H1 (cell line): ENCODE data around the gene STK11IP. TPM values are rescaled to one million over a fixed set of nuclear protein-coding genes. Genes with fewer than 3 reads are reported as not detected.

ENCODE experiments used
- CTCF ChIA-PET: fragments of 300-600 bp; sonication (Branson Sonifier 250); formaldehyde crosslinking; loops from one replicate; lab custom pipeline; 2021; ENCODE audit not compliant: partially characterized antibody; lab: Charles Lee
- POLR2A ChIA-PET: fragments of 300-600 bp; sonication (Branson Sonifier 250); formaldehyde crosslinking; loops from one replicate; lab custom pipeline; 2021; ENCODE audit warnings: inconsistent platforms; ENCODE audit not compliant: partially characterized antibody; lab: Charles Lee
- DNase-seq, 2 experiments: peaks; one replicate each; pipeline versions ENCODE4 v3.0.0 to v3.0.0-alpha.2; 2010 to 2022; ENCODE audit warnings: low spot score in 2 of 2, low read depth in 1 of 2, mixed read lengths in 1 of 2
- FAIRE-seq: peaks from 2 replicates; lab custom pipeline; 2011; peaks lifted over from hg19 to GRCh38; lab: Jason Lieb, UNC
- H2AFZ ChIP-seq: 2 replicates; pipeline ENCODE4 v1.8.1; 2012; ENCODE audit warnings: low read length, inconsistent platforms
- H2AK5ac ChIP-seq: 2 replicates; pipeline ENCODE4 v1.6.1; 2013; ENCODE audit warnings: low read depth, low read length
- H2BK120ac ChIP-seq: replicated peaks from 2 replicates; pipeline ENCODE3; 2013; ENCODE audit warnings: low read depth, low read length, inconsistent platforms
- H2BK12ac ChIP-seq: 2 replicates; pipeline ENCODE4 v1.6.1; 2013; ENCODE audit warnings: low read depth, low read length
- H2BK15ac ChIP-seq: 2 replicates; pipeline ENCODE4 v1.6.1; 2013; ENCODE audit warnings: low read length
- H2BK20ac ChIP-seq: 2 replicates; pipeline ENCODE4 v1.6.1; 2013; ENCODE audit warnings: low read length
- H2BK5ac ChIP-seq: 2 replicates; pipeline ENCODE4 v1.6.1; 2013; ENCODE audit warnings: low read depth, low read length
- H3K14ac ChIP-seq: 2 replicates; pipeline ENCODE4 v1.6.1; 2013; ENCODE audit warnings: inconsistent platforms; ENCODE audit not compliant: insufficient read length
- H3K18ac ChIP-seq: 2 replicates; pipeline ENCODE4 v1.6.1; 2013; ENCODE audit warnings: low read length; ENCODE audit errors: extremely low read depth
- H3K23ac ChIP-seq: 2 replicates; pipeline ENCODE4 v1.6.1; 2013; ENCODE audit warnings: inconsistent platforms; ENCODE audit not compliant: insufficient read length
- H3K23me2 ChIP-seq: 2 replicates; pipeline ENCODE4 v1.6.1; 2013; ENCODE audit warnings: low read depth, low read length
- H3K27ac ChIP-seq: 2 replicates; pipeline ENCODE4 v1.6.1; 2011; ENCODE audit warnings: low read depth, low read length, inconsistent platforms
- H3K27me3 ChIP-seq, 4 experiments: replicated peaks in 1 of 4; 1 replicate in 1 of 4; 2 replicates in 3 of 4; pipeline versions ENCODE4 v1.6.1 to v1.8.1; 2011 to 2013; ENCODE audit warnings: low read length in 3 of 4, mild to moderate bottlenecking in 3 of 4, inconsistent platforms in 2 of 4, mixed read lengths in 2 of 4, moderate library complexity in 1 of 4; ENCODE audit not compliant: control insufficient read depth in 3 of 4, insufficient read depth in 3 of 4; ENCODE audit errors: extremely low read depth in 1 of 4
- H3K36me3 ChIP-seq, 4 experiments: 2 replicates each; pipeline versions ENCODE4 v1.6.1 to v1.8.1; 2011 to 2013; ENCODE audit warnings: mild to moderate bottlenecking in 4 of 4, low read length in 3 of 4, moderate library complexity in 2 of 4, control low read depth in 1 of 4, inconsistent platforms in 1 of 4; ENCODE audit not compliant: insufficient read depth in 4 of 4, control insufficient read depth in 2 of 4
- H3K4ac ChIP-seq: replicated peaks from 2 replicates; pipeline ENCODE3; 2013; ENCODE audit warnings: low read length, low read depth, mixed read lengths, inconsistent platforms; ENCODE audit not compliant: insufficient read length
- H3K4me1 ChIP-seq, 4 experiments: replicated peaks in 1 of 4; 1 replicate in 1 of 4; 2 replicates in 3 of 4; pipeline versions ENCODE4 v1.6.1 to v1.8.1; 2011 to 2013; ENCODE audit warnings: low read length in 3 of 4, inconsistent platforms in 2 of 4, mixed read lengths in 1 of 4; ENCODE audit not compliant: insufficient read depth in 4 of 4, control insufficient read depth in 3 of 4
- H3K4me2 ChIP-seq, 2 experiments: 2 replicates each; pipeline versions ENCODE4 v1.6.1 to v1.8.1; 2011 to 2013; ENCODE audit warnings: low read depth in 2 of 2, low read length in 2 of 2, control low read depth in 1 of 2, inconsistent platforms in 1 of 2, mild to moderate bottlenecking in 1 of 2; ENCODE audit not compliant: insufficient read depth in 1 of 2
- H3K4me3 ChIP-seq, 4 experiments: fragments of 200-600, 300-600 bp in 1 of 4; sonication (generic), shearing (Covaris generic), sonication (Bioruptor Twin) in 1 of 4; 2 replicates each; pipeline versions ENCODE4 v1.5.1 to v1.8.1; 2011 to 2016; ENCODE audit warnings: low read length in 4 of 4, low read depth in 3 of 4, control low read depth in 2 of 4, inconsistent platforms in 2 of 4, mild to moderate bottlenecking in 2 of 4, mixed read lengths in 1 of 4, moderate library complexity in 1 of 4; ENCODE audit not compliant: insufficient read depth in 2 of 4; ENCODE audit errors: extremely low read depth in 1 of 4
- H3K56ac ChIP-seq: replicated peaks from 2 replicates; pipeline ENCODE3; 2013; ENCODE audit warnings: low read depth, mild to moderate bottlenecking, mixed read lengths, low read length, inconsistent platforms; ENCODE audit not compliant: insufficient read length
- H3K79me1 ChIP-seq: 2 replicates; pipeline ENCODE4 v1.6.1; 2013; ENCODE audit warnings: low read depth, low read length, control low read depth
- H3K79me2 ChIP-seq, 2 experiments: 2 replicates each; pipeline versions ENCODE4 v1.6.1 to v1.8.1; 2012 to 2013; ENCODE audit warnings: low read length in 2 of 2, mild to moderate bottlenecking in 2 of 2, inconsistent platforms in 1 of 2; ENCODE audit not compliant: insufficient read depth in 2 of 2, control insufficient read depth in 1 of 2
- H3K9ac ChIP-seq, 4 experiments: replicated peaks in 1 of 4; 1 replicate in 1 of 4; 2 replicates in 3 of 4; pipeline versions ENCODE4 v1.6.1 to v1.8.1; 2011 to 2013; ENCODE audit warnings: low read depth in 3 of 4, low read length in 3 of 4, control low read depth in 2 of 4, mild to moderate bottlenecking in 2 of 4, moderate library complexity in 2 of 4, inconsistent platforms in 1 of 4; ENCODE audit errors: extremely low read depth in 1 of 4
- H3K9me3 ChIP-seq, 2 experiments: 2 replicates each; pipeline versions ENCODE4 v1.6.1 to v1.8.1; 2012 to 2013; ENCODE audit warnings: mild to moderate bottlenecking in 2 of 2, moderate library complexity in 2 of 2, control low read depth in 1 of 2, inconsistent platforms in 1 of 2, low read depth in 1 of 2, low read length in 1 of 2, mixed read lengths in 1 of 2; ENCODE audit not compliant: insufficient read depth in 2 of 2
- H4K20me1 ChIP-seq, 2 experiments: replicated peaks in 1 of 2; 2 replicates each; pipeline versions ENCODE3 to v1.8.1; 2011 to 2013; ENCODE audit warnings: inconsistent platforms in 2 of 2, low read length in 2 of 2, mild to moderate bottlenecking in 1 of 2; ENCODE audit not compliant: insufficient read depth in 2 of 2, control insufficient read depth in 1 of 2
- H4K5ac ChIP-seq: 2 replicates; pipeline ENCODE4 v1.6.1; 2013; ENCODE audit warnings: low read length, low read depth, mixed read lengths, inconsistent platforms; ENCODE audit not compliant: insufficient read length
- H4K8ac ChIP-seq: 2 replicates; pipeline ENCODE4 v1.8.0; 2013; ENCODE audit warnings: mild to moderate bottlenecking, moderate library complexity, low read length, inconsistent platforms; ENCODE audit not compliant: insufficient read depth; ENCODE audit errors: extremely low read depth
- H4K91ac ChIP-seq: replicated peaks from 2 replicates; pipeline ENCODE3; 2013; ENCODE audit warnings: low read length, mixed read lengths, inconsistent platforms; ENCODE audit not compliant: insufficient read length
- EP300 ChIP-seq, 2 experiments: IDR thresholded peaks; 1 replicate in 1 of 2; 2 replicates in 1 of 2; pipeline ENCODE4 v1.6.1; 2011 to 2012; ENCODE audit warnings: low read depth in 2 of 2, low read length in 2 of 2, mild to moderate bottlenecking in 2 of 2, borderline replicate concordance in 1 of 2, inconsistent platforms in 1 of 2, moderate library complexity in 1 of 2
- WGBS, 2 experiments: shearing (Covaris generic) in 1 of 2; methylation state at CpG; one replicate each; pipeline versions ENCODE4 v1.1.6 to v1.1.7; 2013 to 2015; ENCODE audit warnings: low lambda C conversion rate in 2 of 2, mixed read lengths in 2 of 2, inconsistent platforms in 1 of 2, low coverage in 1 of 2, missing lambda C conversion rate in 1 of 2; ENCODE audit not compliant: insufficient replicate concordance in 2 of 2, insufficient coverage in 1 of 2, insufficient read length in 1 of 2; ENCODE audit errors: extremely low coverage in 1 of 2, missing lambda C conversion rate in 1 of 2; 5-methylcytosine and 5-hydroxymethylcytosine counted together
- polyA plus RNA-seq, 7 experiments: library from polyadenylated mRNA; depleted of rRNA in 3 of 7; stranded (reverse) in 5 of 7; unstranded in 2 of 7; fragments of >200 nt in 5 of 7; fragments of 200-250 nt in 2 of 7; gene quantifications; 1 replicate in 5 of 7; 2 replicates in 1 of 7; 4 replicates in 1 of 7; pipeline versions ENCODE4 v1.2.1 to v1.2.3, GENCODE V29; 2011 to 2013; ENCODE audit warnings: missing spikeins in 2 of 7, mixed read lengths in 2 of 7
- total RNA-seq: library from RNA; stranded (reverse); fragmentation: NEBNext Ultra II Directional; extraction: Animal tissue kit (Norgen Biotek cat#: 25700); gene quantifications from 2 replicates; pipeline ENCODE4 v1.2.1, GENCODE V29; 2021

Gene STK11IP
- total and polyA plus RNA-seq, 2 of the 8 experiments (the other 6 are each of a cell fraction or from before 2014, with no cell fraction given) = 18.5 to 29.6 TPM

GRCh38 chr2:219554350-219554749 lies 43.3 kb upstream of the STK11IP start:
- Histone ChIP-seq H4K5ac (no peak overlapping the region), H3K4me3 (no peak overlapping the region), H3K4me2 (no peak overlapping the region; a peak in 1 of 4 replicates), H3K4ac (no peak overlapping the region), H2BK20ac (no peak overlapping the region), H3K79me1 (peaks cover 2% of the 10 kb centered on the region; the same call in 1 of the 2 replicates), H3K36me3 (peaks cover 0 to 13% (median 0%) of the 10 kb centered on the region in 4 experiments; a peak in 3 of 8 replicates), H2AK5ac (peak overlapping the region; percentile 93; the same call in 1 of the 2 replicates), H4K20me1 (peaks cover 0 to 7% of the 10 kb centered on the region in 2 experiments), H4K91ac (no peak overlapping the region), H3K56ac (no peak overlapping the region), H3K27me3 (peaks cover 0 to 15% (median 13%) of the 10 kb centered on the region in 4 experiments; a peak in 6 of 7 replicates), H2BK15ac (no peak overlapping the region), H3K9me3 (no peaks in the 10 kb centered on the region), H3K18ac (no peak overlapping the region), H3K23me2 (peaks cover 17% of the 10 kb centered on the region; the same call in 1 of the 2 replicates), H2BK5ac (no peak overlapping the region), H3K9ac (no peak overlapping the region), H2BK120ac (no peak overlapping the region), H3K79me2 (no peaks in the 10 kb centered on the region), H3K4me1 (peaks cover 0 to 15% (median 8%) of the 10 kb centered on the region in 4 experiments; a peak in 6 of 7 replicates), H3K14ac (no peak overlapping the region), H3K23ac (no peak overlapping the region), H3K27ac (no peak overlapping the region), H2AFZ (no peak overlapping the region), H4K8ac (no peak overlapping the region), H2BK12ac (no peak overlapping the region)
- no peak for DNase-seq
- TF ChIP-seq EP300 (IDR thresholded peaks at IDR 0.05; ENCODE audit: borderline replicate concordance in 1 of 2, low read depth in 2 of 2, low read length in 2 of 2) = no peak
- WGBS, 2 experiments = 92% methylated on average over 15 of the region's 15 CpGs; no CpG with 5 or more reads in 1 of the 2 experiments
- no peak for FAIRE-seq
- ChIA-PET CTCF (interaction anchor here (1.0 to 19.7 kb wide), 4 partner anchors 12 to 43 kb away, joined by 3 to 293 read pairs (median 8); partner anchors contain the start of genes ASIC4, CHPF and TMEM198), POLR2A (interaction anchor here (1.0 to 17.5 kb wide), 6 partner anchors 7 to 48 kb away, joined by 3 to 293 read pairs (median 4); partner anchors contain the start of genes CHPF, INHA, OBSL1 and STK11IP)
